Astrocyte (in vitro differentiated cells and primary cell): Measurements from ENCODE around the gene WDR5B. TPM values are rescaled to one million over a fixed set of nuclear protein-coding genes. Genes with fewer than 3 reads are reported as not detected.

ENCODE experiments used
- DNase-seq: peaks from one replicate; pipeline ENCODE4 v3.0.0-alpha.2; 2010; ENCODE audit warnings: low read depth
- FAIRE-seq: peaks from 2 replicates; lab custom pipeline; 2011; peaks lifted over from hg19 to GRCh38; lab: Jason Lieb, UNC
- H2AFZ ChIP-seq: 2 replicates; pipeline ENCODE4 v1.6.0; 2012; ENCODE audit warnings: low read depth, low read length, inconsistent platforms
- H3K27ac ChIP-seq: 2 replicates; pipeline ENCODE4 v1.5.1; 2011; ENCODE audit warnings: low read depth, low read length, inconsistent platforms
- H3K27me3 ChIP-seq: 2 replicates; pipeline ENCODE4 v1.6.0; 2011; ENCODE audit warnings: low read length, inconsistent platforms; ENCODE audit not compliant: insufficient read depth
- H3K36me3 ChIP-seq: 2 replicates; pipeline ENCODE4 v1.5.1; 2011; ENCODE audit warnings: low read length, inconsistent platforms; ENCODE audit not compliant: insufficient read depth
- H3K4me1 ChIP-seq: 2 replicates; pipeline ENCODE4 v1.5.1; 2011; ENCODE audit warnings: low read length, inconsistent platforms; ENCODE audit not compliant: insufficient read depth
- H3K4me2 ChIP-seq: 2 replicates; pipeline ENCODE4 v1.6.0; 2012; ENCODE audit warnings: low read length, inconsistent platforms
- H3K4me3 ChIP-seq: 2 replicates; pipeline ENCODE4 v1.5.1; 2011; ENCODE audit warnings: low read depth, mild to moderate bottlenecking, low read length, inconsistent platforms; ENCODE audit not compliant: insufficient read depth
- H3K79me2 ChIP-seq: 2 replicates; pipeline ENCODE4 v1.6.0; 2012; ENCODE audit warnings: mild to moderate bottlenecking, low read length, inconsistent platforms; ENCODE audit not compliant: insufficient read depth
- H3K9ac ChIP-seq: 2 replicates; pipeline ENCODE4 v1.6.0; 2012; ENCODE audit warnings: mild to moderate bottlenecking, low read length, inconsistent platforms
- H3K9me3 ChIP-seq: 2 replicates; pipeline ENCODE4 v1.5.1; 2012; ENCODE audit warnings: low read depth, mild to moderate bottlenecking, low read length, inconsistent platforms; ENCODE audit not compliant: insufficient read depth
- H4K20me1 ChIP-seq: 2 replicates; pipeline ENCODE4 v1.6.0; 2012; ENCODE audit warnings: low read length, inconsistent platforms; ENCODE audit not compliant: insufficient read depth
- H3K27ac Mint-ChIP-seq: one replicate; pipeline ENCODE4 v1.8.0; 2021; ENCODE audit warnings: mild to moderate bottlenecking, mixed read lengths; ENCODE audit not compliant: unreplicated experiment
- H3K27me3 Mint-ChIP-seq: one replicate; pipeline ENCODE4 v1.8.0; 2021; ENCODE audit warnings: low read depth, mixed read lengths; ENCODE audit not compliant: unreplicated experiment
- H3K36me3 Mint-ChIP-seq: one replicate; pipeline ENCODE4 v1.8.0; 2021; ENCODE audit warnings: low read depth, mixed read lengths; ENCODE audit not compliant: unreplicated experiment
- H3K4me1 Mint-ChIP-seq: one replicate; pipeline ENCODE4 v1.8.0; 2021; ENCODE audit warnings: low read depth, mixed read lengths; ENCODE audit not compliant: unreplicated experiment
- H3K4me3 Mint-ChIP-seq: one replicate; pipeline ENCODE4 v1.8.0; 2021; ENCODE audit warnings: mild to moderate bottlenecking, moderate library complexity, mixed read lengths; ENCODE audit not compliant: unreplicated experiment
- H3K9me3 Mint-ChIP-seq: one replicate; pipeline ENCODE4 v1.8.0; 2021; ENCODE audit warnings: mild to moderate bottlenecking, mixed read lengths; ENCODE audit not compliant: unreplicated experiment
- EZH2 ChIP-seq: IDR thresholded peaks from 2 replicates; pipeline ENCODE4 v1.6.1; 2012; ENCODE audit warnings: mild to moderate bottlenecking, low read length, inconsistent platforms; ENCODE audit not compliant: insufficient read depth
- total RNA-seq: library from RNA; stranded (reverse); gene quantifications from 2 replicates; pipeline ENCODE4 v1.2.1, GENCODE V29; 2021
- TF ChIP-seq, protein P1 (sequence below): IDR thresholded peaks from 2 replicates; pipeline ENCODE4 v1.5.1; 2011; ENCODE audit warnings: low read depth, mild to moderate bottlenecking, inconsistent platforms, low read length, moderate library complexity; ENCODE audit not compliant: insufficient read depth

WDR5B gene
- total RNA-seq, 1 donor from 2014 or later, result 3.9 TPM

- TF ChIP-seq, protein P1, sequence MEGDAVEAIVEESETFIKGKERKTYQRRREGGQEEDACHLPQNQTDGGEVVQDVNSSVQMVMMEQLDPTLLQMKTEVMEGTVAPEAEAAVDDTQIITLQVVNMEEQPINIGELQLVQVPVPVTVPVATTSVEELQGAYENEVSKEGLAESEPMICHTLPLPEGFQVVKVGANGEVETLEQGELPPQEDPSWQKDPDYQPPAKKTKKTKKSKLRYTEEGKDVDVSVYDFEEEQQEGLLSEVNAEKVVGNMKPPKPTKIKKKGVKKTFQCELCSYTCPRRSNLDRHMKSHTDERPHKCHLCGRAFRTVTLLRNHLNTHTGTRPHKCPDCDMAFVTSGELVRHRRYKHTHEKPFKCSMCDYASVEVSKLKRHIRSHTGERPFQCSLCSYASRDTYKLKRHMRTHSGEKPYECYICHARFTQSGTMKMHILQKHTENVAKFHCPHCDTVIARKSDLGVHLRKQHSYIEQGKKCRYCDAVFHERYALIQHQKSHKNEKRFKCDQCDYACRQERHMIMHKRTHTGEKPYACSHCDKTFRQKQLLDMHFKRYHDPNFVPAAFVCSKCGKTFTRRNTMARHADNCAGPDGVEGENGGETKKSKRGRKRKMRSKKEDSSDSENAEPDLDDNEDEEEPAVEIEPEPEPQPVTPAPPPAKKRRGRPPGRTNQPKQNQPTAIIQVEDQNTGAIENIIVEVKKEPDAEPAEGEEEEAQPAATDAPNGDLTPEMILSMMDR, result no peak
- peaks cover 2% of the 10 kb centered on the region for H3K9me3 Mint-ChIP-seq
- Histone ChIP-seq H3K9ac (no peak overlapping the region), H3K4me1 (peaks cover 5% of the 10 kb centered on the region), H4K20me1 (no peaks in the 10 kb centered on the region), H3K9me3 (no peaks in the 10 kb centered on the region), H2AFZ (no peak overlapping the region), H3K27ac (no peak overlapping the region), H3K4me2 (no peak overlapping the region), H3K36me3 (no peaks in the 10 kb centered on the region), H3K4me3 (no peak overlapping the region), H3K27me3 (no peaks in the 10 kb centered on the region), H3K79me2 (no peaks in the 10 kb centered on the region)
- no peaks in the 10 kb centered on the region for H3K27me3 Mint-ChIP-seq
- H3K4me1 Mint-ChIP-seq, result peaks cover 44% of the 10 kb centered on the region
- H3K27ac Mint-ChIP-seq, result peak overlapping the region; percentile 73
- H3K36me3 Mint-ChIP-seq, result no peaks in the 10 kb centered on the region
- H3K4me3 Mint-ChIP-seq, result peak overlapping the region; percentile 30
- DNase-seq (peak; percentile 50), FAIRE-seq (no peak)
Measured at GRCh38 chr3:122397201-122397600, 18.7 kb downstream of the WDR5B start.

- Mint-ChIP-seq H3K4me1 (peaks cover 44% of the 10 kb centered on the region), H3K27me3 (no peaks in the 10 kb centered on the region), H3K36me3 (no peaks in the 10 kb centered on the region), H3K4me3 (no peak overlapping the region), H3K9me3 (peaks cover 2% of the 10 kb centered on the region), H3K27ac (no peak overlapping the region)
- H3K4me2 ChIP-seq, result no peak overlapping the region
- DNase-seq, result no peak
- H3K36me3 ChIP-seq, result no peaks in the 10 kb centered on the region
- no peaks in the 10 kb centered on the region for H3K9me3 ChIP-seq
- H3K9ac ChIP-seq, result no peak overlapping the region
- H3K4me1 ChIP-seq, result peaks cover 5% of the 10 kb centered on the region
- H3K4me3 ChIP-seq, result no peak overlapping the region
- H3K27me3 ChIP-seq, result no peaks in the 10 kb centered on the region
- TF ChIP-seq EZH2, result no peak
- TF ChIP-seq, protein P1, result no peak
- no peaks in the 10 kb centered on the region for H3K79me2 ChIP-seq
- no peak for FAIRE-seq
- H4K20me1 ChIP-seq, result no peaks in the 10 kb centered on the region
- H2AFZ ChIP-seq, result no peak overlapping the region
- H3K27ac ChIP-seq, result no peak overlapping the region
Measured at GRCh38 chr3:122396511-122396910, 19.4 kb downstream of the WDR5B start.

DNA sequence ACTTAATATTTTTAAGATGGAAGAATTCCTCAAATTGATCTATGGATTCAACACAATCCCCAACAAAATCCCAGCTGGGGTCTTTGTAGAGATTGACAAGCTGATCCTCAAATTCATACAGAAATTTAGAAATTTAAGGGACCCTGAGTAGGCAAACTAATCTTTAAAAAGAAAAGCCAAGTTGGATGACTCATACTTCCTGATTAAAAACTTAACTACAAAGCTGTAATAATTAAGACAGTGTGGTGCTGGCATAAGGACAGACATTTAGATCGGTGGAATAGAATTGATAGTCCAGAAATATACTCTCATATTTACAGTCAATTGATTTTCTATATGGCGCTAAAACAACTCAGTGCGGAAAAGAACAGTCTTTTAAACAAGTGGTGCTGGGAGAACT, 20.3 kb downstream of the WDR5B start:
- no peak overlapping the region for H3K27ac ChIP-seq
- no peaks in the 10 kb centered on the region for H3K27me3 Mint-ChIP-seq
- H3K9me3 ChIP-seq, result no peaks in the 10 kb centered on the region
- H2AFZ ChIP-seq, result no peak overlapping the region
- H3K4me1 Mint-ChIP-seq, result peaks cover 44% of the 10 kb centered on the region
- TF ChIP-seq, protein P1, result no peak
- no peak for TF ChIP-seq EZH2
- FAIRE-seq (no peak), DNase-seq (no peak)
- no peaks in the 10 kb centered on the region for H3K79me2 ChIP-seq
- no peaks in the 10 kb centered on the region for H3K27me3 ChIP-seq
- H3K9ac ChIP-seq, result no peak overlapping the region
- no peaks in the 10 kb centered on the region for H3K36me3 ChIP-seq
- no peaks in the 10 kb centered on the region for H3K36me3 Mint-ChIP-seq
- H3K27ac Mint-ChIP-seq, result peak overlapping the region; percentile 19
- H3K9me3 Mint-ChIP-seq, result peaks cover 2% of the 10 kb centered on the region
- H4K20me1 ChIP-seq, result no peaks in the 10 kb centered on the region
- peaks cover 5% of the 10 kb centered on the region for H3K4me1 ChIP-seq
- no peak overlapping the region for H3K4me3 ChIP-seq
- H3K4me3 Mint-ChIP-seq, result no peak overlapping the region
- H3K4me2 ChIP-seq, result no peak overlapping the region
